Measurements from ENCODE around the gene ASCC3. TPM values are rescaled to one million over a fixed set of nuclear protein-coding genes. Genes with fewer than 3 reads are reported as not detected.

ASCC3 gene
- total and polyA plus RNA-seq, 2 experiments from 2014 or later, result 49.1 to 60.2 TPM

DNA sequence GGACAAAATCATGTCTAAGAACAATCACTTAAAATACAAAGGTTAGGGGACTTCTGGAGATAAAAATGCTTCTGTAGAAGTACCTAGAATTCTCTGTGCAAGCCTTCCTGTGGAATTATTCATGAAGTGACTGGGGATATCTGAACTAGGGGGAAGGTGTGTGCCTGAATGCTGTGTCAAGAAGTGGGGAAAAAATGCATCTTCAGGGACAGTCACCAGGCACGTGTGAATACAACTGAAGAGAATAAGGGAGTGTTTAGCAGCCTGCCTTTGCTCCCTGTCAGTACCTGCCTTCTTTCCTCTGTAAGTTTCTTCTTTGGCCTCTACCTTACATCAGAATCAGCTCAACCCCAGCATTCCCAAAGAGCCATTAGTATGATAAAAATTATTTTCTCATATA is 201.0 kb downstream of the ASCC3 start:
- Histone ChIP-seq H3K9me2 (ENCODE audit: insufficient read depth) (no peaks in the 10 kb centered on the region), H3K9ac (no peak overlapping the region), H3K79me2 (ENCODE audit: insufficient read depth) (no peaks in the 10 kb centered on the region), H3F3A (ENCODE audit: insufficient read depth) (no peaks in the 10 kb centered on the region), H3K4me1 (ENCODE audit: insufficient read depth) (peaks cover 6% of the 10 kb centered on the region; the same call in 1 of the 2 replicates), H3K36me3 (ENCODE audit: low read depth) (no peaks in the 10 kb centered on the region), H4K20me1 (ENCODE audit: insufficient read depth) (no peaks in the 10 kb centered on the region), H3K27me3 (replicated peaks; ENCODE audit: insufficient read depth) (no peaks in the 10 kb centered on the region), H3K27ac (no peak overlapping the region), H3K4me2 (ENCODE audit: unreplicated experiment) (no peak overlapping the region), H3K4me3 (no peak overlapping the region), H3K9me3 (ENCODE audit: low read depth) (no peaks in the 10 kb centered on the region), H2AFZ (no peak overlapping the region)
- in situ Hi-C loops (cut with MboI), result no loop called here
- 47 to 52% methylated on average over 1 of the region's 1 CpG for WGBS, 2 experiments (ENCODE audit: low coverage in 1 of 2, low lambda C conversion rate in 2 of 2, missing lambda C conversion rate in 2 of 2)
- no peak for DNase-seq
- no peak for TF ChIP-seq EZH2 (IDR thresholded peaks at IDR 0.05; ENCODE audit: insufficient read depth, poor library complexity, severe bottlenecking)
- no peak for TF ChIP-seq EZH2phosphoT487 (IDR thresholded peaks at IDR 0.05; ENCODE audit: insufficient read depth, low read depth)

DNA sequence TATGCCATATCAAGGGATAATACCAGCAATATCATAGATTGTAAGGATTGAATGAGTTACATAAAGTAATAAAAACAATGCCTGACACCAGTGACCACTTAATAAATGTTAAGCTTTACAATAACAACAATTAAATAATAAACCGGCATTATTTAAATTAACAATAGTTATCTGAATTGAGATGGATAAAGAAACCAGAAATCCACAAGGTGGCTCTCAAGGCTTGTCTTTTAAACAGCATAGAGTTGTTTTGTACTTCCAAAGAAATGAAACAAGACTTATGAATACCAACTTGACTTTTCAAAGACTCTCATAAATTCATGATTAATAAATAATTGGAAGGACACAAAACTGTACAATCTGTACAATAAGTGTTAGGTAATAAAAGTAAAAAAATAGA is 203.1 kb downstream of the ASCC3 start:
- Histone ChIP-seq H3K4me3 (no peak overlapping the region), H3K9me2 (ENCODE audit: insufficient read depth) (no peaks in the 10 kb centered on the region), H3K79me2 (ENCODE audit: insufficient read depth) (no peaks in the 10 kb centered on the region), H3F3A (ENCODE audit: insufficient read depth) (no peaks in the 10 kb centered on the region), H3K9me3 (ENCODE audit: low read depth) (no peaks in the 10 kb centered on the region), H3K27ac (no peak overlapping the region), H3K36me3 (ENCODE audit: low read depth) (no peaks in the 10 kb centered on the region), H3K4me2 (ENCODE audit: unreplicated experiment) (no peak overlapping the region), H3K4me1 (ENCODE audit: insufficient read depth) (no peaks in the 10 kb centered on the region), H4K20me1 (ENCODE audit: insufficient read depth) (no peaks in the 10 kb centered on the region), H3K27me3 (replicated peaks; ENCODE audit: insufficient read depth) (no peaks in the 10 kb centered on the region), H3K9ac (no peak overlapping the region), H2AFZ (no peak overlapping the region)
- 97 to 98% methylated on average over 1 of the region's 1 CpG for WGBS, 2 experiments (ENCODE audit: low coverage in 1 of 2, low lambda C conversion rate in 2 of 2, missing lambda C conversion rate in 2 of 2)
- in situ Hi-C loops (cut with MboI), result no loop called here
- TF ChIP-seq EZH2phosphoT487 (IDR thresholded peaks at IDR 0.05; ENCODE audit: insufficient read depth, low read depth) (no peak), EZH2 (IDR thresholded peaks at IDR 0.05; ENCODE audit: insufficient read depth, poor library complexity, severe bottlenecking) (no peak)
- DNase-seq, result peak; percentile 9

DNA sequence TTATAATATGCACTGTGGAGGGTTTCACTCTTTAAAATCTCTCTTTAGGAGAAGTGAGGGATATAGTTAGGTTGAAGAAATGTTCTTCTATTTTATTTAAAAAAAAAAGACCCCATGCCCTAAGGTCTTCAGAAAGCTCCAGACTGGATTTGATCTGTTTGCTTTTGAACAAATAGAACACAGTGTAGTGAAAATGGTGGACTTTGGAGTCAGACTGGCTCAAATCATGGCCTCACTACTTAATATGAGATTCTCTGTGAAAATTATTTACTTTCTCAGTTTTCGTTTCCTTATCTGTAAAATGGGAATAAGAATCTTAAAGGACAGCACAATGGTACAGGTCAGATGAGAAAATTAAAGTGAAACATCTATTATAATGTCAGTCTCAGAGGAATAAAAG is 203.9 kb downstream of the ASCC3 start:
- no peak overlapping the region for H3K4me2 ChIP-seq (ENCODE audit: unreplicated experiment)
- H3K36me3 ChIP-seq (ENCODE audit: low read depth), result no peaks in the 10 kb centered on the region
- TF ChIP-seq EZH2 (IDR thresholded peaks at IDR 0.05; ENCODE audit: insufficient read depth, poor library complexity, severe bottlenecking) (no peak), EZH2phosphoT487 (IDR thresholded peaks at IDR 0.05; ENCODE audit: insufficient read depth, low read depth) (no peak)
- no peak for DNase-seq
- no peaks in the 10 kb centered on the region for H3F3A ChIP-seq (ENCODE audit: insufficient read depth)
- in situ Hi-C loops (cut with MboI), result no loop called here
- WGBS, 2 experiments (ENCODE audit: low coverage in 1 of 2, low lambda C conversion rate in 2 of 2, missing lambda C conversion rate in 2 of 2), result 89 to 100% methylated on average over 1 of the region's 1 CpG
- H4K20me1 ChIP-seq (ENCODE audit: insufficient read depth), result no peaks in the 10 kb centered on the region
- H3K9me2 ChIP-seq (ENCODE audit: insufficient read depth), result no peaks in the 10 kb centered on the region
- H3K4me3 ChIP-seq, result no peak overlapping the region
- H3K79me2 ChIP-seq (ENCODE audit: insufficient read depth), result no peaks in the 10 kb centered on the region
- no peak overlapping the region for H2AFZ ChIP-seq
- no peak overlapping the region for H3K9ac ChIP-seq
- H3K4me1 ChIP-seq (ENCODE audit: insufficient read depth), result no peaks in the 10 kb centered on the region
- H3K27ac ChIP-seq, result no peak overlapping the region
- no peaks in the 10 kb centered on the region for H3K9me3 ChIP-seq (ENCODE audit: low read depth)
- no peaks in the 10 kb centered on the region for H3K27me3 ChIP-seq (replicated peaks; ENCODE audit: insufficient read depth)

DNA sequence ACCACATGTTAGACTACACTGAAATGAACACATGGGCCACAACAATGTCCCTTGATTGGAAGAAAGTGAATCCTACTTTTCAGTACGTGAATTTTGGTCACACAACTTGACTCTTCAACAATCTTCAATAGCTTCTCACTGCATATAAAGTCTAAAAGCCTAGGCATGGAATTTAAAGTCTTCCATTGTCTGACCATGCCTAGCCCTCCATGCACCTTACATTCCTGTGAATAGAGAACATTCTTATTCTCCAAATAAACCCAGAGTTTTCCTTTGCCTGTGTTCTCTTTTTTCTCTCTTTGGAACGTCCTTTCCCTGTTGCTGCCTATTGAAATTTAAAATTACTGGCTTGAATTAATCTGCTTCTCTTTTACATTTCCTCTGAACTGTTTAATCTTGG is 207.5 kb downstream of the ASCC3 start:
- 97 to 98% methylated on average over 2 of the region's 2 CpGs for WGBS, 2 experiments (ENCODE audit: low coverage in 1 of 2, low lambda C conversion rate in 2 of 2, missing lambda C conversion rate in 2 of 2)
- in situ Hi-C loops (cut with MboI), result loop anchor here (25.0 kb wide), 1 partner anchor 186 kb away; no protein-coding TSS in a partner anchor
- H3K4me2 ChIP-seq (ENCODE audit: unreplicated experiment), result no peak overlapping the region
- H2AFZ ChIP-seq, result no peak overlapping the region
- no peaks in the 10 kb centered on the region for H3K4me1 ChIP-seq (ENCODE audit: insufficient read depth)
- H3K4me3 ChIP-seq, result no peak overlapping the region
- H3K27me3 ChIP-seq (replicated peaks; ENCODE audit: insufficient read depth), result no peaks in the 10 kb centered on the region
- H3K27ac ChIP-seq, result no peak overlapping the region
- no peaks in the 10 kb centered on the region for H3K9me3 ChIP-seq (ENCODE audit: low read depth)
- no peaks in the 10 kb centered on the region for H4K20me1 ChIP-seq (ENCODE audit: insufficient read depth)
- TF ChIP-seq EZH2phosphoT487 (IDR thresholded peaks at IDR 0.05; ENCODE audit: insufficient read depth, low read depth) (no peak), EZH2 (IDR thresholded peaks at IDR 0.05; ENCODE audit: insufficient read depth, poor library complexity, severe bottlenecking) (no peak)
- H3K9ac ChIP-seq, result no peak overlapping the region
- DNase-seq, result no peak
- H3K9me2 ChIP-seq (ENCODE audit: insufficient read depth), result no peaks in the 10 kb centered on the region
- no peaks in the 10 kb centered on the region for H3K79me2 ChIP-seq (ENCODE audit: insufficient read depth)
- no peaks in the 10 kb centered on the region for H3F3A ChIP-seq (ENCODE audit: insufficient read depth)
- H3K36me3 ChIP-seq (ENCODE audit: low read depth), result no peaks in the 10 kb centered on the region; the same call in 1 of the 2 replicates

DNA sequence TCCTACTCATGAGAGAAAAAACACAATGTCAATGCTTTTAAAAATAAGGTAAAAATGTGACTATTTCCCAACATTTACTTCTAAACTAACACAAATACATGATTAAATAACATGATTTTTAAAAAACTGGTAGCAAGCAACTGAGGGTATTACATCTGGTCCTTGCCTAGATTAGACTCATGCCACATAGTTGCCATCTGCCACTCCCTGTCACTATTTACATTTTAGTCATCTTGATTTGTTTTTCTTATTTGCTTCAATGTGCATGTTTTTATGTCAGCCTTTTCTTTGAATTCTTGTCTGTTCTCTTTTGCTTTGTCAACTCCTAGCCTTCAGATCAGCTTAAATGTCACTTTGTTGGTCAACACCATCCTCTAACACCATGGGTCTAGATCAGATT is 209.4 kb downstream of the ASCC3 start:
- Histone ChIP-seq H3K4me1 (ENCODE audit: insufficient read depth) (no peaks in the 10 kb centered on the region), H3K79me2 (ENCODE audit: insufficient read depth) (no peaks in the 10 kb centered on the region), H2AFZ (no peak overlapping the region), H3K27me3 (replicated peaks; ENCODE audit: insufficient read depth) (no peaks in the 10 kb centered on the region), H3K27ac (no peak overlapping the region), H3K4me2 (ENCODE audit: unreplicated experiment) (no peak overlapping the region), H3F3A (ENCODE audit: insufficient read depth) (0 out of 2 replicates have a peak, but pooled peaks cover 5% of the 10 kb centered on the region), H4K20me1 (ENCODE audit: insufficient read depth) (no peaks in the 10 kb centered on the region), H3K9me2 (ENCODE audit: insufficient read depth) (no peaks in the 10 kb centered on the region), H3K36me3 (ENCODE audit: low read depth) (no peaks in the 10 kb centered on the region; the same call in 1 of the 2 replicates), H3K9ac (no peak overlapping the region), H3K4me3 (no peak overlapping the region), H3K9me3 (ENCODE audit: low read depth) (no peaks in the 10 kb centered on the region)
- in situ Hi-C loops (cut with MboI), result loop anchor here (25.0 kb wide), 1 partner anchor 184 kb away; no protein-coding TSS in a partner anchor
- no peak for DNase-seq
- no peak for TF ChIP-seq EZH2 (IDR thresholded peaks at IDR 0.05; ENCODE audit: insufficient read depth, poor library complexity, severe bottlenecking)
- TF ChIP-seq EZH2phosphoT487 (IDR thresholded peaks at IDR 0.05; ENCODE audit: insufficient read depth, low read depth), result no peak

Measured in GM23248 (cell line).